GM21786 (cell line): Measurements from ENCODE around the gene SCAMP3.
"Not testable (repeated sequence)": the region's sequence is repeated elsewhere in the genome, so short reads cannot be mapped to it uniquely, and the experiment has no call there.

Experiments used
- ATAC-seq: cut with Tn5 transposase; IDR thresholded peaks from one replicate; pipeline ENCODE4 v1.9.1; 2021; ENCODE audit not compliant: unreplicated experiment

The SCAMP3 gene

DNA sequence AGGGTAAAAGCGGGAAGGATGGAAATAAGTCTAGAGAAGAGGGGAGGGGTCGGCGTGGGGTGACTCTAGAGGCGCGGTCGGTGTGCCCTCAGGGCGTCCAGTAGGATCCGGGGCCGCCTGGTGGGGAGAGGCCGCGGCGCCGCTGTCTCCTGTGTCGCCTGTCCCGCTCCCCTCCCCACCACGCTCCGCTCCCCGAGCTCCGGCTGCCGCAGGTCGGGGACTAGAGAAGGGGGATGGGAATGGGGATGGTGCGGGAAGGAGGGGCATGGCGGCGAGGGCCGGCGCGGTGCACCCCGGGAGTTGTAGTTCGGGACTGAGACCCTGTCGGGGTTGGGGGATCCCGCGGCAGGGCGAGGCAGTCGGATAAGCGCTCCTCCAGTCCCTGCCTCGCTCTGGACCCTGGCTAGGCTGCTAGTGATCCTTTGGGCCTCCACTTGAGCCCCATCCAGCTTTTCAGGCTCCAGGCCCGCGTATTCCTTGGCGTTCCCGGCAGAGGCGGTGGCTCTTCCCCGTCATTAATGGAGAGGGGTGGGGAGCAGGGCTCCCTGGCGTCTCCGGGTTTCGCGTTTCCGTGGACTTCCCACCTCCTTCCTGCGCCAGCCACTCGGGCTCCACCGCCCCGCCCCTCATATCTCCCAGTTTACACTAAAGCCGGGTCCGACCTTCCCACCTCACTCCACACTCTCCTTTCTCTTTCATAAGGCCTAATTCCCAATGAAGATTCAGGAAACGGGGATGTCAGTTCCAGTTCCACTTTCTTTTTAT lies 6.7 kb downstream of the SCAMP3 start, which contains the start of gene ENTREP3:
ENTREP3 (minus strand) TSS at position 241 of the 765 bp plus-strand sequence. CDS start 606 bp downstream, outside the sequence.
- peak; percentile 38 for ATAC-seq

DNA sequence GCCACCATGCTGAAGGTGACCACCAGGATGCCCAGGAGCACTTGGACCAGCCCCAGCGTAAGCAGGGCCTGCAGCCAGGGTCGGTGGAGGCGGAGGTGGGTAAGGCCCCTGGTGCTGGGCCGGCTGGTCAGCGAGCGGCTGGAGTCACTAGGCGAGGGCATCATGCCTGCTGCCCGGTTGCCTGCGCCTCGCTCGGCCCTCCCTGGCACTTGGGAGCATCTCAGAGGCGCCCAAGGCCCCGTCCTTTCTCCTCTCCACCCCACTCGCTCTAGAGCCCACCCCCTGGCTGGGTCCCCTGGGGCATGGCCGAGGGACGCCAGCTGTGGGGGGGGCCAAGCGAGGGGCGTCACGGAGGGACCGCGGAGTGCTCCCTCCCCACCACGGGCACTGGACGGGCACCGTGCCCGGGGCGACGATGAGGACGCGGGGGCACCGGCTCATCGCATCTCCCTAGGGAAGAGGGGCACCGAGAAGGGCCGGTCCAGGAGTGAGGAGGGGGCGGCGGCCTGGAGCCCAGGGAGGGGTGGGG lies 7.4 kb downstream of the SCAMP3 start:
- no peak for ATAC-seq

DNA sequence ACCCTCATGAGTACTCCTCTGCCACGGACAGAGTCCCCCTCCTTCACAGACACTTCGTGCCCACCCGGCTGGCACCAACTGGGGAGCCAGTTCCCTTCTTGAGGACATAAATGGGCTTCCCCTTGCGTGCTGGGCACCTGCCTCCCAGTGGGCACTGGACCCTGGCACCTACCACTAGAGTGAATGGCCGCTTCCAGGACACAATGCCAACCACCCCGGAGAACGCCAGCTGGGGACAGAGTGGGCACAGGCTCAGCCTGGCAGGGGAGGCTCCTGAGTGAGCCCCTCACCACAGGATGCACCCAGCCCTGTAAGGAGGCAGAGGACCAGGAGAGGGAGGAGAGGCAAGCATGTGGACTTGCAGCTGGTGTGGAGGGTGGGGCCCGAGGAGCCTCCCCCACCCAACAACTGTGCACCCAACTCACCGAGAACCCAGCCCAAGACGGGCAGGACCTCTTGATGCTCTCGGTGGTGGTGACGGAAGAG lies 7.9 kb downstream of the SCAMP3 start:
- no peak for ATAC-seq

DNA sequence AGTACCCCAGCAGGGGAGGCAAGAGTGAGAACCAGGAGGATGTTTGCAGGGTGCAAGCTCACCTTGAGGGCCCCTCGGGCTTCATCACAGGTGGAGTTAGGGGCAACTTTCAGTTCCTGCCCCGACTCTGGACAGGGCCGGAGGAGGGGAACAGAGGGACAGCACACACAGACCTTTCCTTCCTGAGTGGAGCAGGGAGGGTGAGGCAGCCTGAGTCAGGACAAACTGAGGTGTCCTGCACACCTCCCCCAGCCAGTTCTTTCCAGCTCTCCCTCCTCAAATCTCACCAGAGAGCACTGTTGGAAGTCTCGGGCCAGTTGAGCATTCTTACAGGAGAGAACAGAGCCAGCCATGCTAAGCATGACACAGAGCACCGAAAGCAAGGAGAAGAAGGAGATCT lies 8.4 kb downstream of the SCAMP3 start:
- no peak for ATAC-seq

DNA sequence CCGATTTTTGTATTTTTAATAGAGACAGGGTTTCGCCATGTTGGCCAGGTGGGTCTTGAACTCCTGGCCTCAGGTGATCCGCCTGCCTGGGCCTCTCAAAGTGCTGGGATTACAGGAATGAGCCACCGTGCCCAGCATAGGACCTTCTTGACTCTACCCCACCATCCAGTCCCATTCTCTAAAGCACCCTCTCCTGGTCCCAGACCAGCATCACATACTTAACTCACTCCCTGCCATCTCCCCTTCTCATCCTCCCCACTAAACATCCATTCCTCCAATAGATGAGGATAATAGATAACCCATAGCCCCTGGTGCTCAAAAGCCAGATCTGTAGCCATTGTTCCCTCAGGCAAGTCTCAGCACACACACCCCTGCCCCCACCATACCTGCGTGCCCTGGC lies 9.0 kb downstream of the SCAMP3 start:
- ATAC-seq: no peak

DNA sequence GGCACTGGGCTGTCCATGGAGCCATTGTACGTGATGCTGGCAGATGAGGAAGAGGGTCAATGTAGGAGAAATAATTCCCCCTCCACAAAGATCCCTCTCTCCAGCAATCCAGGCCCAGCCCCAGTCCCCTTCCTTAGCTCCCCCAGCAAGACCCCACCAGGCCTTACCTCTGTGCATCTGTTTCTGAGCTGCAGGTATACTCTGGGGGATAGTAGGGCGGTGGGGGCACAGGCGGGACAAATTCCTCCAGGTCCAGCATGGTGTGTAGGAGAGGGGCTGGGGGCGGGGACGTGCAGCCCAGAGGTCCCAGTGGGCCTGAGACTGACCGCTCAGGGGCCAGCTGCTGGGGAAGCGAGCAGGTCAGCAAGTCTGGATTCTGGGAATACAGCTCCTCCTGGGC lies 10.6 kb downstream of the SCAMP3 start:
- ATAC-seq: no peak

DNA sequence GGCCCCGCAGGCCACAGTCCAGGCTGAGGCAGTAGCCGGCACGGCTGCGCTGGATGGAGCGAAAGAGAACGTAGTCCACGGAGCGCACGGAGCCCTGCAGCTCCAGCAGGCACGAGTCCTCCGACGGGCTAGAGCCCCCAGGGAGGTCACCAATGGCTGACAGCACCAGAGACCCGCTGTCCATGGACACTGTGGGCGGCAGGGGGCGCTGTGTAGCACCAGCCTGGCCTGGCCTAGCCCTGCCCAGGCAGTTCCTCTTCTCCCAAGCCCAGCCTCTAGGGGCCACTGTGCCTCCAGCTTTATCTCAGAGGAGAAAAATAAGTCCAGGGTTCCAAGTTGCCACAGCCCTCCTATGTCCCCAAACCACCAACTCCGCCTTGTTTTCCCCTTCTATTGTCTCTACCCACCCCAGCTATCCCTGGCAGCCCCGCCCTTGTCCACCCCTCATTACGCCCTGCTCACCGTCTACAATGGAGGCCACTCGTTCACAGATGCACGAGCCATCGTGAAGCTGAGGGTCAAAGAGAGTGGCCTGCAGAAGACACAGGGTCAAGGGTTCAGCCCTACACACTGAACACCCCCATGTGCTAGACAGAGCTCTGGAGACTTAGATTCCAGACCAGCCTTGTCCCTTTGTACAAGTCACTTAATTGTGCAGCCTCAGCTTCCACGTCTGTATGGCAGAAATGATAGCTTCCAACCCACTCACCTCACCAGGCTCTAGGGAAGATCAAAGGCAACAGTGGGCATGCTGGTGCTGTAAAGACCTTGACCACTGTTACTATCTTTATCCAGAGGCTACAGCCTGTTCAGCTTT lies 11.3 kb downstream of the SCAMP3 start:
- peak; percentile 79 for ATAC-seq

DNA sequence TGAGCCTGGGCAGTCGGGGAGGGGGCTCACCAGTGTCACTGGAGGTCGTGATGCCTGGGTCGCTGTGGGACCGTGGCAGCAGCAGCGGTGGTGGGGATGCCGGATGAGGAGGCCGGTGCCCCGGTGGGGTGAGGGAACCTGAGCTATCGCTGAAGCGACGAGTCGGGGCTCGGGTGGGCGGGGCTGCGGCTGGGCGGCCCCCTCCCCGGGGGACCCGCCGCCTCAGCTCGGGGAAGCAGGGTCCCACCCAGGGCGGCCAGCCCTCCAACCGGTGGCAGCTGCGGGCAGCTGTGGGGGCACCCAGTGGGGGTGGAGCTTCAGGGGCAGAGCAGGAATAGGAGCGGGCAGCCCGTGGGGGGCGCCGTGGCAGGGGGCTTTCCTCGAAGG lies 11.9 kb downstream of the SCAMP3 start:
- ATAC-seq: peak; percentile 3

DNA sequence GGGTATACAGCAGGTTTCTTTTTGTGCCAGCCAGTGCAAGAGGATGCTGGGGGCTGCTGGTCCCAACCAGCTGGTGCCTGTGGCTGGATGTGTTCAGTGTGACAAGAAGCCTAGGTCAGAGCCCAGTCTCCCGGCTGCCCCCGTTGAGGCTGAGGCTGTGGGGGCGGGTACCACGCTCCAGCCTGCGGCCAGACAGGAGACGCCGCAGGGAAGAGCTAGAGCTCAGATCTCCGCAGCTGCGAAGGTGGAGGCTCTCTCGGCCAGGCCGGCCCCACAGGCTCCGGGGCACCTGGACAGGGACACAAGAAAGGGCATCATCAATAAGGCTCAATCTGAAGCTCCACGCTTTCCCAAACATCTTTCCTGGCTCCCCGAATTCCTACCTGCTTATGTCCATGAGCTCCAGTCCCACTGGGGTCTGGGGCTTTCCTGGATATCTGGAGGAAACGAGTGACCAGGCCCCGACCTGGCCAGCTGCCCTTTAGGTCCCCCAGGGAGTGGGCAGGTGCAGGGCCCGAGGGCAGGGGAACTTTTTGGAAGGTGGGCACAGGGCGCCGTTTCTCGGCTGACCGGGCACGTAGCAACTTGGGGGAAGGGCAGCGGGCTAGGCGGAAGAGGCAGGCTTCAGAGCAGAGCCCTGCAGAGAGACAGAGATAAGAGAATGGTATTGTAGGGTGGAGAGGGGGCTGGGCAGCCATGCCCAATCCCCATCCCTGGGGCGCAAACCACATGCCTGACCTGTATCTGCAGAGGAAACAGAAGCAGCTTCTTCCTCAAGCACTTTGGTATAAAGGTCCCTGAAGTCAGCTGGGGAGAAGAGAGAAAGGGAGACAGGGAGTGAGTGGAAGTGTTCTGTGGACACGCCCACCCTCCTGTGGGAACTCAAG lies 14.2 kb downstream of the SCAMP3 start:
- no peak for ATAC-seq

DNA sequence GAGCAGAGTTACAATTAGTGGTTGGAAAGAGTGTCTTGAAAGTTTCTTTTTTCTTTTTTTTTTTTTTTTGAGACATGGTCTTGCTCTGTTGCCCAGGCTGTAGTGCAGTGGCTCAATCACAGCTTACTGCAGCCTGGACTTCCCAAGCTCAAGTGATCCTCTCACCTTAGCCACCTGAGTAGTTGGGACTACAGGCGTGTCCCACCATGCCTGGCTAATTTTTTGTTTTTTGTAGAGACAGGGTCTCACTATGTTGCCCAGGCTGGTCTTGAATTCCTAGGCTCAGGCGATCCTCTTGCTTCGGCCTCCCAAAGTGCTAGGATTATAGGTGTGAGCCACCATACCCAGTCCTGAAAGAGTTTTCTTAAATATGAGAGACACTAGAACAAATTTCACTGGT lies 15.4 kb downstream of the SCAMP3 start:
- not testable (repeated sequence) for ATAC-seq

DNA sequence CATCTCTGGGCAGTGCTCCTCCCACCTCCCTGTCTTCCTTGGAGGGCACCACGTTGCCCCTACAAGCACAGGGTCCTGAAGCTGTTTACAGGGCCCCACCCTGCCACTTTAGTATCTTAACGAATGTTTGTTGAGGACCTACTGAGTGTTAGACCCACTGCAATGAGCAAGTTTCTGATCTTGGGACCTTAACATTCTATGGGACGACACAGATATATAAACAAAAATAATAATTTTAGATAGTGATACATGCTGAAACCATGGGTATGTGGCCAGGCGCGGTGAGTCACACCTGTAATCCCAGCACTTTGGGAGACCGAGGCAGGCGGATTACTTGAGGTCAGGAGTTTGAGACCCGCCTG lies 17.0 kb downstream of the SCAMP3 start:
- no peak for ATAC-seq

DNA sequence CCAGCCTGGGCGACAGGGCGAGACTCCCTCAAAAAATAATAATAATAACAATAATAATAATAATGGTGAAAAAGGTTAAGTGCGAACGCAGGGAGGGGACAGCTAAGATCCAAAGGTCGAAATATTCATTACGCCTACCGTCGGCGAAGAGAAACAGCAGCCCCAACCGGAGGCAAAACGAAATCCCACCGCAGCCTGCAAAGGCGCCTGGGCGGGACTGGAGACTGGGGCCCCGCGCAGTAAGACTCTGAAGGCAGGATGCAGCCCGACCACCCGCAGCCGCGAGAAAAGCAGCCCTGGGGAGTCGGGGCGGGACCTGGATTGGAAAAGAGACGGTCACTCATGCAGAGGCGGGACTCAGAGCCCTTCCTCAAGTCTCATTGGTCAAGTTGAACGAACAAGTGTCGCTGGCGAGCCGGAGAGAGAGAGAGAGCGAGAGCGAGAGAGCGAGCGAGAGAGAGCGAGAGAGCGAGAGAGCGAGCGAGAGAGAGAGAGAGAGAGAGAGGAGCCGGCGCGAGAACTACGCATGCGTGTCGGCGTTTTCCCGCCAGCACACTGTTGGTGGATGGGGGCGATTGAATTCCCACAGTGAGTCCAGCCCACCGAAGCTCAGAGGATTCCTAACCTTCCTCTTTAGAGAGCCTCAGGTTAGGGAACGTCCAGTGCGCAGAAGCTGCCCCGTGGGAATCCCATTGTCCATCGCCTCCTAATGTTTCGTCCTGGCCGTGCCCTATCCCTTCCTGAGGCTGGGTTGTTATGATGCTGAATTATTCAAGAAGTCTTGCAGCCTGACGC lies 17.6 kb downstream of the SCAMP3 start:
- peak; percentile 85 for ATAC-seq

DNA sequence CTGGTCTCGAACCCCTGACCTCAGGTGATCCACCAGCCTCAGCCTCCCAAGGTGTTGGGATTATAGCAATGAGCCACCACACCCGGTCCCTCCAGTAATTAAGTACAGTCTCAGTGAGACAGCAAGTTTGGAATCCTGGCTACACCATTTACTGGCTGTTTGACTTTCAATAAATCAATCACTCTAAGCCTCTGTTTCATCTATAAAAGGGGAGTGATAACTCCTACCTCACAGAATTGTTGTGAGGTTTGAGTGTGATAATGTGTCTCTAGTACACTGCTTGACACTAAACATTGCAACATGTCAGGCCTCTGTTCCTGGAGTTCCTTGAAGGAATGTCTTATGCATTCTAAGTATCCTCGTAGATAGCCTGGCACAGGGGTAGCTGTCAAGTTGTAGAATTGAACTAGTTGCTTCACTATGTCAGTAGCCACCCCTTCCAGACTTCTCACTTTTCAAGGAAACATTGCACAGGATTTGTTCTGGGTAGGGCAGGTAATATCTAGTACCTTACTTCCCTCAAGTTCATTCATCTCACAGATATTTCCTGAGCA lies 19.3 kb downstream of the SCAMP3 start:
- ATAC-seq: no peak

DNA sequence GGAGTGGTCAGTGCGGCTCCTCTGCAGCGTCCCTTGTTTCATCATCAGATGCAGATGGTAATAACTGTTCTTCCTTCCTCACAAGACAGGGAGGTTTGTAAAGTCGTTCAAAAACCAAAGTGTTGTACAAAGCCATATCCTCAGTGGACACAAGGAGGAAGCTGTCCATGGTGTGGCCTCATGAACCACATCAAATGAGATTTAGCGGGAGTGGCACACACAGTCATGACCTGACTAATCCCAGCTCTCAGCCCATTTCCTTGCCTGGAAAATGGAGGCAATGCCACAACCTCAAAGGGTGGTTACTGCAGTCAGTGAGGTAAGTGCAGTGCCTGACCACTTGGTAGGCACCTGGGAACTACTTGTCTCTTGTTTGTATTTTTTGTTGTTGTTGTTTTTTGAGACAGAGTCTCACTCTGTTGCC lies 20.3 kb downstream of the SCAMP3 start:
- no peak for ATAC-seq

DNA sequence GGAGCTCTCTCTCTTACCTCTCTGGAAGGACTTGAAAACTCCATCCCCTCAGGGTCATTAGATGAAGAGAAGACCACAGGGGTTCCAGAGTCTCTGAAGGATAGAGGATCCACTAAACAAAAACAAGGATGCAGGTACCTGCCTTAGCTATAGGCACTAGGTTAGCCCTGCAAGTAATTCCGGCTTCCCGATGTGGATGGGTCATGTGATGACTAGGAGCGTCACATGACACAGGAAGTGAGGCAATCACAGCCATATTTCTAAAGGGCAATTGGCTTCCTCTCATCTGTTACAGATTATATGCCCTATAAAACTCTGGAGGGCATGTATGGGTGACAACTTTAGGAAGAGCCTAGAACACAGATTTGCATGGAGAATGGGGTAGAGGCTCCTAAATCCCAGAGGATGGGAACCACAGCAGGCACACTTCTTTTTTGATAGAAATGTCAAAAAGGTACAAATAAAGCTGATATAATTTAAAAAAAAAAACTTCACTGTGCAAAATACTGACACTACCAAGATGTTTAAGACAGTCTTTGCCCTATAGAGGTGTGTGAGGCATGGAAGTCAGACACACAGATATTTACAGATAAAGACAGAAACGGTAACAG lies 21.0 kb downstream of the SCAMP3 start:
- peak; percentile 39 for ATAC-seq

DNA sequence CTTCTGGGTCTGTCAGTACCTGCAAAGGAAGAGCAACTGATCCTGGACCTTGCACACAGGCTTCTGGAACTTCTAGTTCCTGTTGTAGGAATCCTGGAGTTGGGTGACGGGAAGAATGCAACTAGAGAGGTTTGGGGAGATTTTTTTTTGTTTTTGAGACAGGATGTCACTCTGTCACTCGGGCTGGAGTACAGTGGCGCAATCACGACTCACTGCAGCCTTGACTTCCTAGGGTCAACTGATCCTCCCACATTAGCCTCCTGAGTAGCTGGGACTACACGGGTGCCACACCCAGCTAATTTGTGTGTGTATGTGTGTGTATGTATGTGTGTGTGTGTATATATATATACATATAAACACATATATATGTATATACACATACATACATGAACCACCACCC lies 25.7 kb downstream of the SCAMP3 start:
- ATAC-seq: no peak

DNA sequence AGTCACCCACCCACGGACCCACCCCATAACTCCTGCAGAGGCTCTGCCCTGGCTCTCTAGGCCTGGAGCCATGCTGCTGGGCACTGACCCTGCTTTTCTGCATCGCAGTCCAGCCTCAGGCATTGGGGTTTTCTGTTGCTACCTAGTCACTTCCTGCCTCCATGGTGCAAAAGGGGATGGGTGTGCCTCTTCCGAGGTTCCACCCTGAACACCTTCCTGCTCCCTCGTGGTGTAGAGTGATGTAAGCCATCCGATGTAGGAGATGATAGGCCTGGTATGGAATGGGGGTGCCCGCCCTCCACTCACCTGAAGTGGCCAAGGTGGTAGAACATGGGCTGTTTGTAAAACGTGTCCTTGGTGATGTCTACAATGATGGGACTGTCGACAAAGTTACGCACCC lies 26.8 kb downstream of the SCAMP3 start:
- ATAC-seq: not testable (repeated sequence)

DNA sequence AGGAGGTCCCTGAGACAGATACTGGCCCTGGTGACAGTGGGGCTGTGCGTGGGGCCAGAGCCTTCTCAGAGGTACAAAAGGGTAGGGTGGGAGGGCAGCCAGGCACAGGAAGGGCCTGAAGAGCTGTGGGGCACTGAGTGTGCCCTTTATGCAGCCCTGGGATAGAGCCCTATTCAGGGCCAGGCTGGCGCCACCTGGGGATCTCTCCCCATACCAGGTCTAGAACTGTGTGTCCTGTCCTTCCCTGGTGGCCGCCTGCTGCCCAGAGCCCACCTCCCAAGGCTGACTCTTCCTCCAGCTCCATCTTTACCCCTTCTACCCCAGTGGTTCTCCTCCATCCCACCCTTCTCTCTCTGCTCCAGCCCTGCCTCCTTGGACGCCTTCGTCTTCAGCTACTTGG lies 28.7 kb downstream of the SCAMP3 start:
- ATAC-seq: not testable (repeated sequence)
